MM.1S (cell line): ENCODE measurements around the gene FNIP2.

Experiments used
- DNase-seq: peaks from one replicate; pipeline ENCODE4 v3.0.0-alpha.2; 2015
- H2AFZ ChIP-seq: fragments of 300-600 bp; sonication (generic); 2 replicates; pipeline ENCODE4 v1.6.0; 2016; ENCODE audit warnings: antibody characterized with exemption, low read length
- H3F3A ChIP-seq: fragments of 300-600 bp; sonication (generic); 2 replicates; pipeline ENCODE4 v1.6.1; 2016; ENCODE audit warnings: mild to moderate bottlenecking, antibody characterized with exemption, low read length, moderate library complexity, mixed read lengths; ENCODE audit not compliant: insufficient read depth
- H3K27ac ChIP-seq: fragments of 300-600 bp; sonication (generic); 2 replicates; pipeline ENCODE4 v1.5.1; 2016; ENCODE audit warnings: mild to moderate bottlenecking, low read length
- H3K27me3 ChIP-seq: fragments of 300-600 bp; sonication (generic); replicated peaks from 2 replicates; pipeline ENCODE4 v1.6.0; 2016; ENCODE audit warnings: low read length; ENCODE audit not compliant: insufficient read depth
- H3K36me3 ChIP-seq: fragments of 300-600 bp; sonication (generic); replicated peaks from 2 replicates; pipeline ENCODE4 v1.6.1; 2016; ENCODE audit warnings: mild to moderate bottlenecking, low read length, mixed read lengths; ENCODE audit not compliant: insufficient read depth
- H3K4me1 ChIP-seq: fragments of 300-600 bp; sonication (generic); 2 replicates; pipeline ENCODE4 v1.6.1; 2016; ENCODE audit warnings: low read length, mixed read lengths
- H3K4me2 ChIP-seq: fragments of 300-600 bp; sonication (generic); 2 replicates; pipeline ENCODE4 v1.6.0; 2016; ENCODE audit warnings: low read depth, low read length
- H3K4me3 ChIP-seq: fragments of 300-600 bp; sonication (generic); 2 replicates; pipeline ENCODE4 v1.5.1; 2016; ENCODE audit warnings: low read length, mixed read lengths
- H3K79me2 ChIP-seq: fragments of 300-600 bp; sonication (generic); 2 replicates; pipeline ENCODE4 v1.6.1; 2016; ENCODE audit warnings: mixed run types, low read length, mixed read lengths
- H3K9ac ChIP-seq: fragments of 300-600 bp; sonication (generic); 2 replicates; pipeline ENCODE4 v1.6.1; 2016; ENCODE audit warnings: low read length, mixed read lengths
- H3K9me2 ChIP-seq: fragments of 300-600 bp; sonication (generic); replicated peaks from 2 replicates; pipeline ENCODE4 v1.6.1; 2016; ENCODE audit warnings: mild to moderate bottlenecking, low read length, mixed read lengths; ENCODE audit not compliant: insufficient read depth
- H3K9me3 ChIP-seq: fragments of 300-600 bp; sonication (generic); replicated peaks from 2 replicates; pipeline ENCODE4 v1.6.1; 2016; ENCODE audit warnings: mild to moderate bottlenecking, low read length, mixed read lengths; ENCODE audit not compliant: insufficient read depth
- H4K20me1 ChIP-seq: fragments of 300-600 bp; sonication (generic); 2 replicates; pipeline ENCODE4 v1.6.1; 2016; ENCODE audit warnings: mild to moderate bottlenecking, low read length, moderate library complexity, mixed read lengths; ENCODE audit not compliant: insufficient read depth
- CTCF ChIP-seq: fragments of 300-600 bp; sonication (generic); IDR thresholded peaks from 2 replicates; pipeline ENCODE4 v1.5.1; 2016; ENCODE audit warnings: antibody characterized with exemption, low read length, mixed read lengths
- EZH2 ChIP-seq: fragments of 300-600 bp; sonication (generic); optimal IDR thresholded peaks from 2 replicates; pipeline ENCODE3; 2017; ENCODE audit warnings: low read depth, mild to moderate bottlenecking, antibody characterized with exemption, low read length, mixed read lengths
- EZH2phosphoT487 ChIP-seq: fragments of 300-600 bp; sonication (generic); IDR thresholded peaks from 2 replicates; pipeline ENCODE4 v1.6.1; 2018; ENCODE audit warnings: antibody characterized with exemption, low read length

Gene FNIP2

DNA sequence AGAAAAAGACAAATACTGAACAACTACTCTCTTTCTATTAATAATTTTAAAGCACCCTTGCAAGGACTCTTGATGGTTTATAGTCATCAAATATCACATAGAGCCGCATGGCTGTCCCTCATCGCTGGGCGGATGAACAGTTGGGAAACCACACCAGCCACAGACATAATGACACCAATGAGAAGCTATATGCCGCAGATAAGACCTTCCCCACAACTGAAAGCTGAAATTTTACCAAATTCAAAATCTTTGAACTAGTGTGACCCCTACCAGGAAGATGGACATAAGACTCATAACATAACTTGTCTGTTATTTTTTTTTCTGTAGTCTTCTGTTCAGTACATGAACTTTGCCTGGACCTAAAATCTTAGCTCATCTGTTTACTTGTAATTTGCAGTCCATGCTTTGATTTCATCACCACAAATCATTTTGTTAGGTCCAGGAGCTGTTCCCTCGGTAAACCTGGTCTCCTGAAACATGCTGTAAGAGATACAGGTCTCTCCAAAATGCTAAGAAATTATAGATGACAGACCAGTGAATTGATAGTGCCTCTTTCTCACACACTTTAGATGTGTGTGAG lies 176.8 kb downstream of the FNIP2 start:
- H3K9me3 ChIP-seq = no peaks in the 10 kb centered on the region
- H3K27ac ChIP-seq = no peak overlapping the region
- no peak overlapping the region for H3K9ac ChIP-seq
- no peak for TF ChIP-seq CTCF
- TF ChIP-seq EZH2phosphoT487 = no peak
- TF ChIP-seq EZH2 = no peak
- DNase-seq = no peak
- no peaks in the 10 kb centered on the region for H3F3A ChIP-seq
- H3K27me3 ChIP-seq = no peaks in the 10 kb centered on the region
- peaks cover 15% of the 10 kb centered on the region for H3K4me1 ChIP-seq
- H3K4me3 ChIP-seq = no peak overlapping the region
- no peaks in the 10 kb centered on the region for H3K79me2 ChIP-seq
- no peak overlapping the region for H2AFZ ChIP-seq
- H4K20me1 ChIP-seq = no peaks in the 10 kb centered on the region
- H3K36me3 ChIP-seq = no peaks in the 10 kb centered on the region
- no peaks in the 10 kb centered on the region for H3K9me2 ChIP-seq
- H3K4me2 ChIP-seq = no peak overlapping the region

DNA sequence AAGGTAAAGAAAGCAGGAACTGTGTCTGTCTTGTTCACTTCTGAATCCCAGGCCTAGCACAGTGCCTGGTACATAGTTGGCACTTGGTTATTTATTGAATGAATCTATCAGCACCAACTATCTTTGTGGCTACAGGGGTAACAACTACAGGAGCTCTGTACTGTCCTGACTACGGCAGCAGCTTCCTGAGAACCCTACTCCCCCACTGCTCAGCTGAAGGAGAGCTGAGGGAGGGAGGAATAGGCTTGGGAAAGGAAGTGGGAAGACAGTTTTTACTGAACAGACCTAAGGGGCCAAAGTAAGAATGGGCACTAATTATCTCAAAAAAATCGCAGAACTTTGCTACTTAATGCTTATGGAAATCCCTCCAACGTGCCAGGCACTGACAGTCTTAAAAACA lies 178.0 kb downstream of the FNIP2 start:
- Histone ChIP-seq H3K27me3 (no peaks in the 10 kb centered on the region), H3K27ac (no peak overlapping the region), H3K4me2 (no peak overlapping the region), H4K20me1 (no peaks in the 10 kb centered on the region), H3K4me1 (peaks cover 15% of the 10 kb centered on the region), H3K9ac (no peak overlapping the region), H3K4me3 (no peak overlapping the region), H3F3A (no peaks in the 10 kb centered on the region), H3K36me3 (no peaks in the 10 kb centered on the region), H2AFZ (no peak overlapping the region), H3K9me3 (no peaks in the 10 kb centered on the region), H3K9me2 (no peaks in the 10 kb centered on the region), H3K79me2 (no peaks in the 10 kb centered on the region)
- no peak for DNase-seq
- no peak for TF ChIP-seq CTCF
- no peak for TF ChIP-seq EZH2
- no peak for TF ChIP-seq EZH2phosphoT487

- Histone ChIP-seq H4K20me1 (no peaks in the 10 kb centered on the region), H3K9ac (no peak overlapping the region), H3K9me2 (no peaks in the 10 kb centered on the region), H3K27ac (no peak overlapping the region), H3K9me3 (no peaks in the 10 kb centered on the region), H2AFZ (no peak overlapping the region), H3F3A (no peaks in the 10 kb centered on the region), H3K4me1 (peaks cover 15% of the 10 kb centered on the region), H3K27me3 (no peaks in the 10 kb centered on the region), H3K79me2 (no peaks in the 10 kb centered on the region), H3K4me3 (no peak overlapping the region), H3K4me2 (no peak overlapping the region), H3K36me3 (no peaks in the 10 kb centered on the region)
- DNase-seq = no peak
- TF ChIP-seq EZH2phosphoT487 (no peak), EZH2 (no peak), CTCF (no peak)
Observed at GRCh38 chr4:158948071-158948470, 179.2 kb downstream of the FNIP2 start.
